ENCODE data around the gene CCDC106.

CCDC106 gene

GRCh38 chr19:55673465-55673864, 25.5 kb downstream of the CCDC106 start:
- H3K4me3 ChIP-seq (ENCODE audit: low read depth, low read length), result no peak overlapping the region
- CTCF ChIA-PET, result interaction anchor here (0.7 to 1.7 kb wide), 6 partner anchors 9 to 41 kb away, joined by 3 to 8 read pairs (median 3); partner anchors contain the start of genes CCDC106 and U2AF2

GRCh38 chr19:55673889-55674288, 25.9 kb downstream of the CCDC106 start:
- DNase-seq (ENCODE audit: low read depth, low spot score), result no peak
- POLR2A ChIA-PET, result no interaction called here
- CTCF ChIA-PET, result interaction anchor here (1.0 to 1.7 kb wide), 4 partner anchors 14 to 41 kb away, joined by 3 to 8 read pairs (median 4); partner anchors contain the start of gene U2AF2
- TF ChIP-seq CTCF (IDR thresholded peaks at IDR 0.05; ENCODE audit: insufficient read depth, low read length, missing control alignments), result no peak
- peak overlapping the region; percentile 66; the same call in 1 of the 2 replicates for H3K4me3 ChIP-seq (ENCODE audit: low read depth, low read length)

More at GRCh38 chr19:55673465-55673864, 25.5 kb downstream of the CCDC106 start:
- DNase-seq (ENCODE audit: low read depth, low spot score), result no peak
- POLR2A ChIA-PET, result no interaction called here
- TF ChIP-seq CTCF (IDR thresholded peaks at IDR 0.05; ENCODE audit: insufficient read depth, low read length, missing control alignments), result no peak

GRCh38 chr19:55674459-55674840, 26.4 kb downstream of the CCDC106 start:
- no peak for TF ChIP-seq CTCF (IDR thresholded peaks at IDR 0.05; ENCODE audit: insufficient read depth, low read length, missing control alignments)
- ChIA-PET CTCF (interaction anchor here (1.7 kb wide), 1 partner anchor 22 kb away, joined by 8 read pairs; no protein-coding TSS in a partner anchor), POLR2A (no interaction called here)
- H3K4me3 ChIP-seq (ENCODE audit: low read depth, low read length), result peak overlapping the region; percentile 66
- no peak for DNase-seq (ENCODE audit: low read depth, low spot score)

GRCh38 chr19:55674841-55675660, 27.0 kb downstream of the CCDC106 start, which contains the start of gene EPN1:
TSS of gene EPN1 (plus strand) at chr19:55675226. CDS start at chr19:55678628, 3,402 bp downstream.
- TF ChIP-seq CTCF (IDR thresholded peaks at IDR 0.05; ENCODE audit: insufficient read depth, low read length, missing control alignments), result no peak
- DNase-seq (ENCODE audit: low read depth, low spot score), result peak; percentile 59
- POLR2A ChIA-PET, result no interaction called here
- H3K4me3 ChIP-seq (ENCODE audit: low read depth, low read length), result peak within 1 kb of the TSS; percentile 66
- CTCF ChIA-PET, result no interaction called here

- peak overlapping the region; percentile 66 for H3K4me3 ChIP-seq (ENCODE audit: low read depth, low read length)
- TF ChIP-seq CTCF (IDR thresholded peaks at IDR 0.05; ENCODE audit: insufficient read depth, low read length, missing control alignments), result no peak
- POLR2A ChIA-PET, result interaction anchor here (0.5 kb wide), 1 partner anchor 43 kb away, joined by 3 read pairs; no protein-coding TSS in a partner anchor
- no peak for DNase-seq (ENCODE audit: low read depth, low spot score)
- CTCF ChIA-PET, result interaction anchor here (0.8 kb wide), 1 partner anchor 9 kb away, joined by 3 read pairs; no protein-coding TSS in a partner anchor
These were observed 27.8 kb downstream of the CCDC106 start for GRCh38 chr19:55675661-55676354.

Measured in AG04449 (cell line).